Hypothalamus (tissue), 51 donors: ENCODE results near the gene HIVEP3.
A peak's percentile ranks its signal among the peaks of the same experiment; 100 is the strongest.
"Not testable (repeated sequence)": the region's sequence is repeated elsewhere in the genome, so short reads cannot be mapped to it uniquely, and the experiment has no call there.

Source experiments
- DNase-seq, 51 donors: peaks; one replicate each; lab custom pipeline; 2025; lab: John Stamatoyannopoulos, UW

HIVEP3 gene

DNA sequence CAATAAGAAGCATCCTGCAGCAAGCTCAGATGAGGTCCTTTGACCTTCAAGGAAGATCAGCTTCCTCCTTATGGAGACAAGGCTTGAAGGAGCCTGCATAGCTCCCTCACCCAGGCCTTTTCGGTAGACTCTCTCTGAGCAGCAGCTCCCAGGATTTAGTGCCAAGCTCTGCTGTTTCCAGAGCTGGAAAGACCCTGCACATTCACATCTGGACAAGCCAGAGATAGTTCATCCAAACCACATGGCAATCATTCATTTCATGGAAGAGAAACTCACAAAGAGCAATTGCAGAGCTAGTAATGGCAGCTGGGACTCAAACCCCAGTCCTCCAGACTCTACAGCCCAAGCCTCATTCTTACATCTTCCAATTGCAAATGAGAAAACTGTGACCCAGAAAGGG lies 357.8 kb downstream of the HIVEP3 start:
- no peak for DNase-seq

DNA sequence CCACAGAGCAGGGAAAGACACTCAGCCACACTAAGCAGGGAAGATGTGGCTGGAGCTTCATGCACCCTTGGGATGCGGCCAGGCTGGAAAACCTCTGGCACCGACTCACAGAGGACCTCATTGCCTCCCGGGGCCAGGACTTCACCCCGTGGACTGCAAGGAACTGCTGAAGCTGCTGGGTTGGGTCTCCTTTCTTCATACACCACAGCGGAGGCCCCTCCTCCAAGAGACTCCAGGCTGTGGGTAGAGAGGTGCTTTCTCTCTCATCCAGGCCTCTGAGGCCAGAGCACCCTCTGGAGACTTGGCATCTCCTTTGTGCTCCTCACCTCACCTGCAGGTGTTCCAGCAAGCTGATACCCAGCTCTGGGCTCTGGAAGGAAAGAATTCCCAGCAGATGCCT lies 358.2 kb downstream of the HIVEP3 start:
- no peak for DNase-seq

GRCh38 chr1:41559331-41559730 lies 359.4 kb downstream of the HIVEP3 start:
- DNase-seq: no peak

DNA sequence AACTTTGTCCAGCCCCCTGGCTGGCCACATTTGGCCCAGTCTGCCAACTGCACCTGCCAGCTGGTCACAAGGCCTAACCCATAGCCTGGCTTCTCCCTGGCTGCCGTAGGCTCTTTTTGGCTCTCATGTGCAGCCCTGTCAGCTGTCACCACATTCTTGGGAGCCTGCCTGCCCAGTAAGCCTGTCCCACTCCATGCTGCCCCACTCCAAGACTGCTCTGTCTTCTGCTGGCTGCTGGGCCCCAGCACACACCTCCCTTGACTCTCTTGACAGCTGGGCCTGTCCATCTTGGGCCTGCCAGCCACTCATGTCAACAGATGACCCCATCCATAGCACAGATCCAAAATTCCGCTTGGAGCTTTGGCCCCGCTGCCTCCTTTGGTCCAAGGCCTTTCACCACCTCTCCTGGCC lies 360.0 kb downstream of the HIVEP3 start:
- peak in 8 of 51 donors; percentile 10 to 48 (median 20) for DNase-seq

- no peak for DNase-seq
Observed at GRCh38 chr1:41557751-41558455, 360.8 kb downstream of the HIVEP3 start.

GRCh38 chr1:41554746-41555145 lies 364.0 kb downstream of the HIVEP3 start:
- not testable (repeated sequence) for DNase-seq

DNA sequence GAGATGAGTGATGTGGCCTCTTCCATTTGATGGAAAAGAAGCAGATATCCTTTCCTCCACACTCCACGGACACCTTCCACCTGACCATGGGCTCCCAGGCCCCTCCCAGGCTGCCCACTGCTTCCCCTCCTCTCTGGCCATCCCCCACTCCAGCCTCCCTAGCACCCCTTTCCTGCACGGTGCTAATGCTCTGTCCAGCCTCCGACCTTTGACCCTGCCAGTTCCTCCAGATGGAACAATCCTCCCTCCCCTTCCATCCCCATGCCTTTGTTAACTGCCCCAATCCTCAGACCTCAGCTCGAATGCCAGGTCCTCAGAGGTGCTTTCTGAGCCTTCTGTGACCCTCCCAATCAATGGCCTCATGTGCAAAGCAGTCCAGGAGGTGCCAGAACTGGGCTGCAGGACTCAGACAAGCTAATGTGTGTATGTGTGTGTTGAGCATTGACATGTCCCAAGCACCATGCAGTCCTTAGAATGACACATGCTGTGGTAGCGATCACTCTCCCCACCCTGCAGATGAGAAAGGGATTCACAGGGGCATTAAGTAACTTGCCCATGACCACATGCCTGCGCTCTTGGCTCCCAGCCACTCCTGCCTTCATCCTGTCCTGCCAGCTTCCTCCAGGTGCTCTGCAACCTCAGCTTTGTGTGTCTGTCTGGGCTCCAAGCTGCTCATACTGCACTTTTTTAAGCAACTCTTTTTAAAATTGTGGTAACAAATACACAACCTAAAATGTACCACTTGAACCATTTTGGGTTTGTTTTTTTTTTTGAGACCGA lies 370.8 kb downstream of the HIVEP3 start:
- DNase-seq: no peak

DNA sequence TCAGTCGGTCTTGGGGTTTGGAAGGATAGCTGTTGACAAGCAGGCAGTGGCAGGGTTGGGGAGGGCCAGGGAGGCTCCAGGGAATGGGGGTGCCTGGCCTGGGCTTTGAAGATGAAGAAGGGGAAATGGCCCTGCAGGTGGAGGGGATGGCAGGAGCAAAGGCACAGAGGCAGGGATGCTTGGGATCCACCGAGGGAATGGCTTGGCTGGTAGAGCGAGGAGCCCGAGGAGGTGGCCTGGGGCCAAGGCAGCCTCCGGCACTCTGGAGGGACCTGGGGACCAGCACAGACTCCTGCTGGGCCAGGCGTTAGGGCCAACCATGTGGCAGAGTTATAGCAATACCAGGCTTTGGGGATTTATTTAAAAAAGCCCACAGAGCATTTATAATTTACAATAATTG lies 371.4 kb downstream of the HIVEP3 start:
- DNase-seq: no peak

GRCh38 chr1:41546833-41547135 lies 371.9 kb downstream of the HIVEP3 start:
- DNase-seq: no peak

DNA sequence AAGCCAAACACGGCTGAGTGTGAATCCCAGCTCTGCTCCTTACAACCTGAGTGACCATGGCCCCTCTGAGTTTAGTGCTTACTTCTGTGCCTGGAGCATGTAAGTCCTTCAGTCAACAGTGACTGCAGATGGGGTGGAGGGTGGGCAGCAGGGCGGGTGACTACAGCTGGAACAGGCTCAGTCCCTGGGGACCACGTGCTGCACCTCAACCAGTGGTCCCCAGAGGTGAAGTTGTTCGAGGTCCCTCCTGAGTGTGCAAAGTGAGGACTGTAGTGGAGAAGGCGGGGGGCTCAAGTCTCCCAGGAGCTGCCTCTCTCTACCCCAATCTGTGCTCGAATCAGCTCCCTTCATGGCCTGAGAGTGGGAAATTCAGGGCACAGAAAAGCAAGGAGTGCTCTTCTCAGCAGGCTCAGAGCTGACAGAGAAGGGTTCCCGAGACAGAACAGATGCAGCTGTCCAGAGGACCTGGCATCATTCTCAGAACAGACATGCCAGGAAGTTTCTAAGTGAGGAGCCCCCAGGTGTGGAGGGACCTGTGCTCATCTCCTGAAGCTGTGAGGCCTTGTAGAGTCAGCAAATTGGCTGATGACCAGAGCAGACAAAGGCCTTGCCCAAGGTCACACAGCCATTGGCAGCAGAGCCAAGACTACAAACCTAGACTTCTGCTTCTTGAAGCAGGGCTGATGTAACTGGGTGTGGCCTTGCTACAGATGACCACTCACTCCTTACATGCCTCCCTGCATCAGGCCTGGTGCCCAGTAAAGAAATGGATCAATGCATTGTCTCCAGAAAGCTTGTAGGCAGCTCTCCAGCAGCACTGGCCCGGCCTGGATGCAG lies 372.5 kb downstream of the HIVEP3 start:
- no peak for DNase-seq

- DNase-seq: no peak
Observed at GRCh38 chr1:41542196-41542930, 376.4 kb downstream of the HIVEP3 start.

DNA sequence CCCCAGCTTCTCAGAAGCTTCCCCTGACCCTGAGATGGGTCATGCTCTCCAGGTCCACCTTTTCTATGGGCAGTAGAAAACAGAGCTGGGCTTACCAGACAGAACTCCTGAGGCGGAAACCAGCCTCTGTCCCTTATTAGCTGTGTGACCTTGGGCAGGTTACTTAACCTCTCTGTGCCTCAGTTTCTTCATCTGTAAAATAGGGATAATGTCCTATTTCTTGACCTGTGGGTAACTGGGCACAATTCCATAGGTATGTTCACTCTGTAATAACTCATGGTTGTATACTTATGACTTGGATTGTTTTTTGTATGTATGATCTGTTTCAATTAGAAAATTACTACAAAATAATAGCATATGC lies 377.1 kb downstream of the HIVEP3 start:
- DNase-seq: no peak

GRCh38 chr1:41540886-41541591 lies 377.7 kb downstream of the HIVEP3 start:
- DNase-seq: peak in 1 of 51 donors; percentile 27

DNA sequence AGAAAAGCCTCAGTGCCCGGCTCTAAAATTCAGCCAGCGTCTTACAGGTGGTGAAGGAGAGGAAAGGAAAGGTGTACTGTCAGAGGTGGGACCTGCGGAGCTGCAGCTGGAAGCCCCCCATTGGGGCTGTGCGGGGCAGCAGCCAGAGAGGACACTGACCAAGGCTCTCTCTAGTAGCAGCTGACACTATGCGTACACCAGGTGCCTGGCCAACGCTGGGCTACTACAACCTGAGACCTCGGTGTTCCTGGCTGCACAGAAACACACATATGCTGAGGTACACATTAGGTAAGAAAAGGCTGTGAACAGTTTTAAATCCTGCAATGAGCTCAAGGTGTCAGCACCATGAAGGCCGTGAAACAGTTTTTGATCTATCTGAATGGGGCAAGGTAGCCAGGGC lies 378.7 kb downstream of the HIVEP3 start:
- no peak for DNase-seq

DNA sequence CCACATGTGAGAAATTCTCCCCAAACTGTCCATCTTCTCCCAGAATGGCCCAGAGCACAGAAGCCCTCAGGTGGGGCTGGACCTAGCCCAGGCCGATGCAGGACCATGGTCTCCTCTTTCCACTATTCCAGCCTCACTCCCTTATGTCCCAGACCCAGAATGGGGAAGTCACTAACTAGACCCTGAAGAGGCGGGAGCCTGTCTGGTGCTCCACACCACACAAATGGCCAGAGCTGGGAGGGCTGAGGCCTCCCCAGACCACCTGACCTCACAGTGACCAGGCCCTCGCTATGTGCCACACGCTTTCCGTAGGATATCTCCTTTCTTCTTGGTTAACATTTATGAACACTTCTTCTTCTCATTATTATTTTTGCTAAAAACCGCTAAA lies 379.3 kb downstream of the HIVEP3 start:
- DNase-seq: no peak

DNA sequence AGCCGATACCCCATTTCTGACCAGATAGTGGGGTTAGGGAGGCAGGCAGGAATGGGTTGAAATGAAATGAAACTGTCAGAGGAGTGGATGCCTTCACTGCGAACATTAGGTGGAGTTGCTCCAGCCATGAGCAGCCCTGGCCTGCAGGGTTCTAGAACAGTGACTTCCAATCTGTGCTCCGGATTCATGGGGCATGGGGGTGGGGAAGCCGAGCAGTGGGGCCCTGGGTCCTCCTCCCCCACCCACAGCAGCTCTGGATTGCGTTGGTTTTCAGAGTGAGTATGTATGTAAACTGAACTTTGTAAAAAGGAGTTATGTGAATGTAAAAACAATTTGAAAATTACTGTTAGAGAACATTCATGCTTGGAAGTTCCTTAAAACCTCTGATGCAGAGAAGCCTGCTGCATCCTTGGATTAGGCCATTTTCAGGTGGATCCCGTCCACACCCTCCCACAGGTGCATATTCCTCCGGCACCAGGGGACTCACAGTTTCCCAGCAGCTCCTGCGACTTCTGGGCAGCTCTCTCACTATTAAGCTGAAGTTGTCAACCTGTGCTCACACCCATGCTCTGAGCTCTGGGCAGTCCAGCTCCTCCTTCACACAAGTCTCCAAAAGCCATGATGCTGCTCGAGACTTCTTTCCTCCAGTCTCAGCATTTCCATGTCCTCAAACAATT lies 379.8 kb downstream of the HIVEP3 start:
- no peak for DNase-seq

- no peak for DNase-seq
Observed at GRCh38 chr1:41537788-41538351, 380.9 kb downstream of the HIVEP3 start.

DNA sequence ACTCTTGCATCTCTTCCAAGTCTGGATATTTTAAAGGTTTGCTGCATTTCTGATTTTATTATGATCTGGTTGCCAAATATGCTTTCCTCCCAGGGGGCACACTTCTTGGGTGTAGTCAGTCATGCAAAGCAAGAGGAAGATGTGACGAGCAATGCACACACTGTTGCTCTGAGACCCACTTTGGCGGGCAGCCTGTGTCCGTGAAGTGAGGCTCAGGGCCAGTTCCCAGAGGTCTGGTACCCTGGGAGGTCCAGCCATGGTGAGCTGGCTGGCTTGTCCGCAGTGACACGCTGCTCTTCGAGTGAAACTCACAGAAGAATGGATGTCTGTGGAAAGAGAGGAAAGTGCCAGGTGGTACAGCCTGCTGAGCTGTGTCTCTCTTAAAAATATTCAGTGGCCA lies 381.5 kb downstream of the HIVEP3 start:
- DNase-seq: no peak

DNA sequence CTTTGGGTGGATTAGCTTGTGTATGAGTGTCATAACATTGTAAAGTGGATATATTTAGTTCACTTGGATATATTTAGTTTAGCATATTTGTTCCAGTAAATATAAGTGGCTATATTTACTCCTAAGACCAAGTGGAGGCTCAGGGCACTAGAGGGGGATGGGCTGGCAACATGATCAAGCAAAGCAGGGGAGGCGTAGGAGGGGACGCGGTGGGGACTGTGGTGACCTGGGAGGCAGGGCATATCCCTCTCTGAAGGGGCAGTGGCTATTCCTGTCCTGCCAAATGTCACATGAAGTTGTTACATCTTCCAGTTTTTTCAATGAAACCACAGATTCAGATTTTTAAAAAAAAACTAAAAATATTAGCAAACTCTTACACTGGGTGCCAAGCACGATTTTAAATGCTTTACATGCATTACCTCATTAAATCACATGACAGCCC lies 382.3 kb downstream of the HIVEP3 start:
- no peak for DNase-seq
